ENCODE data around the gene TMC6.

DNA sequence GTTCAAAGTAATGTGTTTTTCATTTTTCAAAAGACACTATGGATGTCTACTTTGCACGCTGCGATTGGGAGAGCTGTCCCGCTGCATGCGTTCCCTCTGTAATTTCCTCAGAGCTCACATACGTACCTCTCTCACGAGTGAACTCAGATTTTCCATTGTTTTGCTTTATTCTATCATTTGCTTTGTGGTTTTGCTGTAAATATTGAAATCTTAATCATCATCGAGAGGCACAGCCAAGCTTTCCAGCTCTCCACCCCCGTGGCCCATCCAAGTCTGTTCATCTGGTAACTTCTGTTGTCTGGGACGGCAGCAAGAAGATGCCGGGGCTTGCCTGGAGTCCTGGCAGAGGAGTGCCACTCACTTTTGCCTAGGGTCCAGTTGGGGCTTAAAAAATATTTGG lies 21.1 kb downstream of the TMC6 start:
- TF ChIP-seq, protein P1, sequence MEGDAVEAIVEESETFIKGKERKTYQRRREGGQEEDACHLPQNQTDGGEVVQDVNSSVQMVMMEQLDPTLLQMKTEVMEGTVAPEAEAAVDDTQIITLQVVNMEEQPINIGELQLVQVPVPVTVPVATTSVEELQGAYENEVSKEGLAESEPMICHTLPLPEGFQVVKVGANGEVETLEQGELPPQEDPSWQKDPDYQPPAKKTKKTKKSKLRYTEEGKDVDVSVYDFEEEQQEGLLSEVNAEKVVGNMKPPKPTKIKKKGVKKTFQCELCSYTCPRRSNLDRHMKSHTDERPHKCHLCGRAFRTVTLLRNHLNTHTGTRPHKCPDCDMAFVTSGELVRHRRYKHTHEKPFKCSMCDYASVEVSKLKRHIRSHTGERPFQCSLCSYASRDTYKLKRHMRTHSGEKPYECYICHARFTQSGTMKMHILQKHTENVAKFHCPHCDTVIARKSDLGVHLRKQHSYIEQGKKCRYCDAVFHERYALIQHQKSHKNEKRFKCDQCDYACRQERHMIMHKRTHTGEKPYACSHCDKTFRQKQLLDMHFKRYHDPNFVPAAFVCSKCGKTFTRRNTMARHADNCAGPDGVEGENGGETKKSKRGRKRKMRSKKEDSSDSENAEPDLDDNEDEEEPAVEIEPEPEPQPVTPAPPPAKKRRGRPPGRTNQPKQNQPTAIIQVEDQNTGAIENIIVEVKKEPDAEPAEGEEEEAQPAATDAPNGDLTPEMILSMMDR (IDR thresholded peaks at IDR 0.05) = no peak
- TF ChIP-seq POLR2AphosphoS5 (IDR thresholded peaks at IDR 0.05) = no peak
- no peak for TF ChIP-seq POLR2A (IDR thresholded peaks at IDR 0.05)
